NCI-H1105 (cell line): ENCODE data around the gene INTS2.
"Not testable (repeated sequence)": the region's sequence is repeated elsewhere in the genome, so short reads cannot be mapped to it uniquely, and the experiment has no call there.

Source experiments
- DNase-seq: peaks from one replicate; lab custom pipeline; 2025; lab: John Stamatoyannopoulos, UW

The INTS2 gene

GRCh38 chr17:61927208-61928100, at the start of gene INTS2:
TSS of gene INTS2 (minus strand) at chr17:61927982. CDS start at chr17:61926644, 1,338 bp downstream.
- peak; percentile 82 for DNase-seq

- DNase-seq = no peak
Measured at GRCh38 chr17:61974115-61974514, 46.3 kb upstream of the INTS2 start.

- DNase-seq = no peak
Measured at GRCh38 chr17:61972311-61972710, 44.5 kb upstream of the INTS2 start.

- DNase-seq = no peak
Measured at GRCh38 chr17:61970030-61970429, 42.2 kb upstream of the INTS2 start.

GRCh38 chr17:61968757-61969156, 41.0 kb upstream of the INTS2 start:
- no peak for DNase-seq

- no peak for DNase-seq
Measured at GRCh38 chr17:61967729-61968128, 39.9 kb upstream of the INTS2 start.

GRCh38 chr17:61966191-61966590, 38.4 kb upstream of the INTS2 start:
- DNase-seq = peak; percentile 38

GRCh38 chr17:61955619-61956018, 27.8 kb upstream of the INTS2 start:
- no peak for DNase-seq

- no peak for DNase-seq
Measured at GRCh38 chr17:61947367-61948078, 19.7 kb upstream of the INTS2 start.

GRCh38 chr17:61946359-61946758, 18.6 kb upstream of the INTS2 start:
- DNase-seq = no peak

- DNase-seq = no peak
Measured at GRCh38 chr17:61943117-61943516, 15.3 kb upstream of the INTS2 start.

- no peak for DNase-seq
Measured at GRCh38 chr17:61942085-61942484, 14.3 kb upstream of the INTS2 start.

GRCh38 chr17:61928101-61928436, 287 bp upstream of the INTS2 start:
- DNase-seq = no peak

- no peak for DNase-seq
Measured at GRCh38 chr17:61926826-61927207, 965 bp downstream of the INTS2 start.

GRCh38 chr17:61915162-61915561, 12.6 kb downstream of the INTS2 start:
- DNase-seq = not testable (repeated sequence)

- DNase-seq = no peak
Measured at GRCh38 chr17:61908292-61909037, 19.3 kb downstream of the INTS2 start.

GRCh38 chr17:61907361-61907760, 20.4 kb downstream of the INTS2 start:
- no peak for DNase-seq

GRCh38 chr17:61904094-61904710, 23.6 kb downstream of the INTS2 start:
- no peak for DNase-seq

- DNase-seq = no peak
Measured at GRCh38 chr17:61903251-61903650, 24.5 kb downstream of the INTS2 start.

GRCh38 chr17:61897548-61898180, 30.1 kb downstream of the INTS2 start:
- no peak for DNase-seq

- no peak for DNase-seq
Measured at GRCh38 chr17:61895391-61895790, 32.4 kb downstream of the INTS2 start.

GRCh38 chr17:61894310-61894709, 33.5 kb downstream of the INTS2 start:
- DNase-seq = not testable (repeated sequence)
